SH-SY5Y (cell line): ENCODE results near the gene PPP2R2B.

ENCODE experiments used
- GATA2 ChIP-seq: IDR thresholded peaks from 2 replicates; pipeline ENCODE4 v1.6.1; 2011; ENCODE audit warnings: mild to moderate bottlenecking, low read depth, low read length
- GATA3 ChIP-seq: IDR thresholded peaks from 2 replicates; pipeline ENCODE4 v1.6.1; 2011; ENCODE audit warnings: low read depth, mild to moderate bottlenecking, low read length, moderate library complexity

GRCh38 chr5:146641941-146642340 is 236.6 kb downstream of the PPP2R2B start:
- no peak for TF ChIP-seq GATA2
- TF ChIP-seq GATA3 = no peak
